Measurements from ENCODE around the gene FAM221B. TPM values are rescaled to one million over a fixed set of nuclear protein-coding genes. Genes with fewer than 3 reads are reported as not detected.

The FAM221B gene
- total RNA-seq, 2 experiments from 2014 or later: not detected

- CTCF ChIA-PET: interaction anchor here (0.6 to 1.6 kb wide), 5 partner anchors 16 to 395 kb away, joined by 3 to 8 read pairs (median 3); partner anchors contain the start of genes CLTA and SPAG8
Observed at GRCh38 chr9:35795695-35796094, 32.8 kb downstream of the FAM221B start.

DNA sequence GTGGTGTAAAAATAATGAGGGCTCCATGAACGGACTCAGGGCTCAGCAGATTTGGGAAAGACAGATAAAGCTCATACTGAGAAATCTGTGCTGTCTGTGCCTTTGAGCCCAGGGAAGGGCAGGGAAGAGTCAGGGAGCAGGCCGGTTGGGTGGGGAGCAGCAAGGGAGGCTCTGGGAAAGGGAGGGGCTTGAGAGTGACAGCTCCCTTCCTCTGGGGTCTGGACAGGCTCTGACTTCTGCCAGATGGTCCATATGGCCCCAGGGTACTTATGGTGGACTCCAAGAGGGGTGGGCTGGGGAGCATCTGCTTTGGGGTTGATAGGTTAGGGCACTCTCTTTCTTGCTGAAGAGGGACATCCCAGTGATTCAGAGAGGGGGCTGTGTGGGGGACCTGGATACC is 35.1 kb downstream of the FAM221B start:
- Mint-ChIP-seq H3K4me3 (no peak overlapping the region), H3K36me3 (ENCODE audit: low read depth) (no peaks in the 10 kb centered on the region), H3K4me1 (ENCODE audit: low read depth) (peaks cover 5% of the 10 kb centered on the region), H3K27me3 (ENCODE audit: low read depth) (no peaks in the 10 kb centered on the region), H3K27ac (no peak overlapping the region), H3K9me3 (no peaks in the 10 kb centered on the region)
- intact Hi-C loops (cut with micrococcal nuclease): loop anchor here (5.0 kb wide), 1 partner anchor 229 kb away; no protein-coding TSS in a partner anchor
- DNase-seq: no peak
- CTCF ChIA-PET: interaction anchor here (0.7 to 2.2 kb wide), 2 partner anchors 19 to 89 kb away, joined by 3 to 11 read pairs; partner anchors contain the start of gene SPAG8

More at GRCh38 chr9:35795695-35796094, 32.8 kb downstream of the FAM221B start:
- Mint-ChIP-seq H3K36me3 (ENCODE audit: low read depth) (no peaks in the 10 kb centered on the region), H3K27me3 (ENCODE audit: low read depth) (no peaks in the 10 kb centered on the region), H3K9me3 (no peaks in the 10 kb centered on the region), H3K27ac (no peak overlapping the region), H3K4me1 (ENCODE audit: low read depth) (peaks cover 12% of the 10 kb centered on the region), H3K4me3 (no peak overlapping the region)
- intact Hi-C loops (cut with micrococcal nuclease): no loop called here
- DNase-seq: no peak

DNA sequence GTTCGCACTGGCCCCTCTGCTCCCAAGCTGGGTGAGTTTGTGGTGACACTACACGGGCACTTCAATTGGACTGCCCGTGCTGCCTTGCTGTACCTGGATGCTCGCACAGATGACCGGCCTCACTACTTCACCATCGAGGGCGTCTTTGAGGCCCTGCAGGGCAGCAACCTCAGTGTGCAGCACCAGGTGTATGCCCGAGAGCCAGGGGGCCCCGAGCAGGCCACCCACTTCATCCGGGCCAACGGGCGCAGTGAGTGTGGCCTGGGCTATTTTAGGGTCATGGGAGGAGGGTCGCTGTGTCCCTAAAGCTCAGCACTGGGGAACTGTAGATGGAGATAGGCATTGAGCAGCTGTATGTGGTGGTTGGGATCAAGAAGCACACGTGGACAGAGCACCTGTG is 35.7 kb downstream of the FAM221B start:
- H3K4me3 Mint-ChIP-seq: no peak overlapping the region
- intact Hi-C loops (cut with micrococcal nuclease): loop anchor here (5.0 kb wide), 1 partner anchor 229 kb away; no protein-coding TSS in a partner anchor
- no peaks in the 10 kb centered on the region for H3K9me3 Mint-ChIP-seq
- no peaks in the 10 kb centered on the region for H3K36me3 Mint-ChIP-seq (ENCODE audit: low read depth)
- DNase-seq: no peak
- H3K4me1 Mint-ChIP-seq (ENCODE audit: low read depth): peaks cover 4% of the 10 kb centered on the region
- CTCF ChIA-PET: interaction anchor here (0.7 to 2.2 kb wide), 3 partner anchors 19 to 89 kb away, joined by 3 to 11 read pairs (median 3); partner anchors contain the start of gene SPAG8
- no peak overlapping the region for H3K27ac Mint-ChIP-seq
- no peaks in the 10 kb centered on the region for H3K27me3 Mint-ChIP-seq (ENCODE audit: low read depth)

DNA sequence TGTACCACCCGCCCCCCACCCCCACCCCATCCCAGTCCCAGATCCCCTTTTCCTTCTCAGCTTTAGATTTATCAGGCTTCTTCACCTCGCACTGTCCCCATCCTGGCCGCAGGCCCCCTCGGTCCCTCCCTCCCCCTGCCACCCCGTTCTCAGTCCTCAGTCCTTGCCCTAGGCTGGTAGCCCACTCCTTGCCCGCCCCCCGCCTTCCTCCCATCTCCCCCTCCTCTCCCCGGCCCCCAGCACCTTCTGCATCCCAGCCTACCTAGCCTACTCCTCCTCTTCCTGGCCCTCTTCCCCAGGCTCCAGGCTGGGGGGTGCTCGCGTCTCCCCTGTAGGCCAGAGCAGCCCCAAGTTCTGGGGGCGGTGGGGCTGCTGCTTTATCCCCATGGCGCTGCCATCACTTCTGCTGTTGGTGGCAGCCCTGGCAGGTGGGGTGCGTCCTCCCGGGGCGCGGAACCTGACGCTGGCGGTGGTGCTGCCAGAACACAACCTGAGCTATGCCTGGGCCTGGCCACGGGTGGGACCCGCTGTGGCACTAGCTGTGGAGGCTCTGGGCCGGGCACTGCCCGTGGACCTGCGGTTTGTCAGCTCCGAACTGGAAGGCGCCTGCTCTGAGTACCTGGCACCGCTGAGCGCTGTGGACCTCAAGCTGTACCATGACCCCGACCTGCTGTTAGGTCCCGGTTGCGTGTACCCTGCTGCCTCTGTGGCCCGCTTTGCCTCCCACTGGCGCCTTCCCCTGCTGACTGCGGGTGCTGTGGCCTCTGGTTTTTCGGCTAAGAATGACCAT is 36.3 kb downstream of the FAM221B start:
- CTCF ChIA-PET: interaction anchor here (0.7 to 2.2 kb wide), 2 partner anchors 83 to 90 kb away, joined by 3 to 11 read pairs; no protein-coding TSS in a partner anchor
- DNase-seq: no peak
- intact Hi-C loops (cut with micrococcal nuclease): loop anchor here (5.0 kb wide), 1 partner anchor 230 kb away; no protein-coding TSS in a partner anchor
- Mint-ChIP-seq H3K27ac (no peak overlapping the region), H3K4me1 (ENCODE audit: low read depth) (peaks cover 4% of the 10 kb centered on the region), H3K36me3 (ENCODE audit: low read depth) (peaks cover 2% of the 10 kb centered on the region), H3K9me3 (no peaks in the 10 kb centered on the region), H3K27me3 (ENCODE audit: low read depth) (no peaks in the 10 kb centered on the region), H3K4me3 (no peak overlapping the region)

- no peaks in the 10 kb centered on the region for H3K27me3 Mint-ChIP-seq (ENCODE audit: low read depth)
- H3K36me3 Mint-ChIP-seq (ENCODE audit: low read depth): peaks cover 5% of the 10 kb centered on the region
- no peak within 1 kb of the TSS for H3K27ac Mint-ChIP-seq
- intact Hi-C loops (cut with micrococcal nuclease): loop anchor here (2.0 to 5.0 kb wide), 2 partner anchors 21 to 231 kb away; partner anchors contain the start of gene SPAG8
- H3K9me3 Mint-ChIP-seq: no peaks in the 10 kb centered on the region
- no peaks in the 10 kb centered on the region for H3K4me1 Mint-ChIP-seq (ENCODE audit: low read depth)
- H3K4me3 Mint-ChIP-seq: no peak within 1 kb of the TSS
- CTCF ChIA-PET: interaction anchor here (2.2 kb wide), 1 partner anchor 91 kb away, joined by 11 read pairs; no protein-coding TSS in a partner anchor
- DNase-seq: no peak
Observed at GRCh38 chr9:35791297-35791921, 37.1 kb downstream of the FAM221B start, which contains the start of gene NPR2. NPR2 (plus strand) TSS chr9:35791591; CDS start chr9:35792409, 818 bp downstream.

- peak; percentile 69 for DNase-seq
- Mint-ChIP-seq H3K4me1 (ENCODE audit: low read depth) (no peaks in the 10 kb centered on the region), H3K27me3 (ENCODE audit: low read depth) (no peaks in the 10 kb centered on the region), H3K36me3 (ENCODE audit: low read depth) (peaks cover 11% of the 10 kb centered on the region), H3K4me3 (no peak overlapping the region), H3K9me3 (no peaks in the 10 kb centered on the region), H3K27ac (no peak overlapping the region)
- intact Hi-C loops (cut with micrococcal nuclease): loop anchor here (1.0 to 5.0 kb wide), 4 partner anchors 22 to 232 kb away; partner anchors contain the start of gene SPAG8
- CTCF ChIA-PET: interaction anchor here (0.6 to 3.6 kb wide), 44 partner anchors 8 to 1959 kb away, joined by 3 to 33 read pairs (median 4); partner anchors contain the start of genes FAM221B, HINT2 and SPAG8
Observed at GRCh38 chr9:35790385-35791296, 37.9 kb downstream of the FAM221B start.

- no peaks in the 10 kb centered on the region for H3K4me1 Mint-ChIP-seq (ENCODE audit: low read depth)
- no peak for DNase-seq
- CTCF ChIA-PET: interaction anchor here (0.7 to 3.6 kb wide), 35 partner anchors 9 to 1958 kb away, joined by 3 to 33 read pairs (median 5); partner anchors contain the start of genes FAM221B, HINT2 and SPAG8
- H3K27me3 Mint-ChIP-seq (ENCODE audit: low read depth): no peaks in the 10 kb centered on the region
- no peak overlapping the region for H3K4me3 Mint-ChIP-seq
- H3K27ac Mint-ChIP-seq: no peak overlapping the region
- H3K9me3 Mint-ChIP-seq: no peaks in the 10 kb centered on the region
- intact Hi-C loops (cut with micrococcal nuclease): loop anchor here (1.0 to 5.0 kb wide), 4 partner anchors 23 to 232 kb away; partner anchors contain the start of gene SPAG8
- peaks cover 12% of the 10 kb centered on the region for H3K36me3 Mint-ChIP-seq (ENCODE audit: low read depth)
Observed at GRCh38 chr9:35790025-35790384, 38.5 kb downstream of the FAM221B start.

DNA sequence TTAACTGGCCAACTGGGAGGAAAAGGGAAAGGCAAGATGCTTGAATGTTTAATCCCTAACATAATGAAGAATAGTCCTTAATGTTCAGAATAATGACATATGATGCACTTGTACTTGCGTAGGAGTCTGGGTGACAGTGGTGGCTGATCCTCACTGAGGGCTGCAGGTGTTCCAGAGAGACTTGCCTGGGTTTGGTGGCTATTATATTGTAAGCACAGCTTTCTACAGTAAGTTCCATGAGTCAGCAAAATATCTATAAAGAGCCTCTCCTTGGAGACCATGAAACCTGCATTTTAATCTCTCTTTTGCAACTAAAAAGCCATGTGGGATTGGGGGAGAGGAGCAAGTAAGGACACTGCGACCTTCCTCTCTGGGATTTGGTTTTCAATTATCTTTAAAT is 39.0 kb downstream of the FAM221B start:
- H3K36me3 Mint-ChIP-seq (ENCODE audit: low read depth): peaks cover 12% of the 10 kb centered on the region

DNA sequence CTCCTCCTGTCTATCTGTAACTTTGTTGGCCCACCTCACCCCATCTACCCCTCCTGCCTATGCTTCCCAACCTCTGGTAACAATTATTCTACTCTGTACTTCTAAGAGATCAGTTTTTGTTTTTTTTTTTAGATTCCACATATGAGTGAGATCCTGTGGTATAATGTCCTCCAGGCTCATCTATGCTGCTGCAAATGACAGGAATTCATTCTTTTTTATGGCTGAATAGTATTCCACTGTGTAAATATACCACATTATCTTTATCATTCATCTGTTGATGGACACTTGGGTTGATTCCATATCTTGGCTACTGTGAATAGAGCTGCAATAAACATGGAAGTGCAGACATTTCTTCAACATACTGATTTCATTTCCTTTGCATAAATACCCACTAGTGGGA is 45.1 kb downstream of the FAM221B start:
- Mint-ChIP-seq H3K9me3 (no peaks in the 10 kb centered on the region), H3K4me3 (no peak overlapping the region), H3K36me3 (ENCODE audit: low read depth) (peaks cover 28% of the 10 kb centered on the region), H3K4me1 (ENCODE audit: low read depth) (no peaks in the 10 kb centered on the region), H3K27me3 (ENCODE audit: low read depth) (no peaks in the 10 kb centered on the region), H3K27ac (no peak overlapping the region)
- no peak for DNase-seq
- CTCF ChIA-PET: interaction anchor here (0.6 to 1.4 kb wide), 3 partner anchors 24 to 49 kb away, joined by 3 to 4 read pairs (median 4); no protein-coding TSS in a partner anchor
- intact Hi-C loops (cut with micrococcal nuclease): no loop called here

More for the DNA sequence above, 39.0 kb downstream of the FAM221B start:
- intact Hi-C loops (cut with micrococcal nuclease): no loop called here
- no peaks in the 10 kb centered on the region for H3K4me1 Mint-ChIP-seq (ENCODE audit: low read depth)
- no peaks in the 10 kb centered on the region for H3K27me3 Mint-ChIP-seq (ENCODE audit: low read depth)
- H3K9me3 Mint-ChIP-seq: no peaks in the 10 kb centered on the region
- CTCF ChIA-PET: interaction anchor here (0.8 to 3.6 kb wide), 26 partner anchors 9 to 218 kb away, joined by 3 to 33 read pairs (median 6); partner anchors contain the start of genes FAM221B, HINT2 and SPAG8
- no peak overlapping the region for H3K4me3 Mint-ChIP-seq
- no peak for DNase-seq
- H3K27ac Mint-ChIP-seq: no peak overlapping the region

DNA sequence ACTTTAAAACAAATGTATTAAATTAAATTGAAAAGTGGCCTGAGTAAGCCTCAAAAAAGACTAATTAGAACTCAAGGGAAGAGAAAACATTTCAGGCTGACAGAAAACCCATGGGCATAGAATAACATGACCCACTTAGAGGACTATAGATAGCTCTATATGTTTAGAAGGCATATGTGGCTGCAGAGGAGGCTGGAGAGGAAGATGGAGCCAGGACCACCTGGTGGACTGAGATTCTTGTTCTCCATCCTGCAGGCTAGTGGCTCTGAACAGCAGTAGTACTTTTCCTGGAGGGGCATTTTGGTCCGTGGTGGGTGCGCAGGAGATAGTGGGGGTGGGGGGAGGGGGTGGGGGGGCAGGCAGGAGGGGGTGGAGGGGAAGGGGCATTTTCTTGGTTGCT is 47.5 kb downstream of the FAM221B start:
- intact Hi-C loops (cut with micrococcal nuclease): no loop called here
- Mint-ChIP-seq H3K4me3 (no peak overlapping the region), H3K36me3 (ENCODE audit: low read depth) (peaks cover 21% of the 10 kb centered on the region), H3K4me1 (ENCODE audit: low read depth) (no peaks in the 10 kb centered on the region), H3K9me3 (no peaks in the 10 kb centered on the region), H3K27me3 (ENCODE audit: low read depth) (no peaks in the 10 kb centered on the region), H3K27ac (no peak overlapping the region)
- DNase-seq: no peak
- CTCF ChIA-PET: interaction anchor here (0.6 to 0.7 kb wide), 2 partner anchors 38 to 412 kb away, joined by 3 to 6 read pairs; no protein-coding TSS in a partner anchor

- Mint-ChIP-seq H3K27ac (no peak overlapping the region), H3K27me3 (ENCODE audit: low read depth) (no peaks in the 10 kb centered on the region), H3K36me3 (ENCODE audit: low read depth) (peaks cover 10% of the 10 kb centered on the region), H3K4me3 (no peak overlapping the region), H3K4me1 (ENCODE audit: low read depth) (no peaks in the 10 kb centered on the region), H3K9me3 (no peaks in the 10 kb centered on the region)
- intact Hi-C loops (cut with micrococcal nuclease): no loop called here
- no peak for DNase-seq
- CTCF ChIA-PET: interaction anchor here (0.6 to 2.4 kb wide), 3 partner anchors 10 to 29 kb away, joined by 3 to 11 read pairs (median 3); partner anchors contain the start of genes GBA2 and RGP1
Observed at GRCh38 chr9:35778496-35778895, 50.0 kb downstream of the FAM221B start.

Data from activated naive CD4-positive, alpha-beta T cell treated with anti-CD3 and anti-CD28 coated beads for 36 hours (primary cell).